ENCODE measurements around the gene C5orf58. TPM values are rescaled to one million over a fixed set of nuclear protein-coding genes. Genes with fewer than 3 reads are reported as not detected.

Gene C5orf58, protein sequence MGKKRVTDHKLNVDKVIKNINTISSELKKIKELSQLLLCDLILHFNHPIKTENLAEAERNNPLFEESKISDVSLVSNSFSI
- not detected in 2 replicates for total RNA-seq

DNA sequence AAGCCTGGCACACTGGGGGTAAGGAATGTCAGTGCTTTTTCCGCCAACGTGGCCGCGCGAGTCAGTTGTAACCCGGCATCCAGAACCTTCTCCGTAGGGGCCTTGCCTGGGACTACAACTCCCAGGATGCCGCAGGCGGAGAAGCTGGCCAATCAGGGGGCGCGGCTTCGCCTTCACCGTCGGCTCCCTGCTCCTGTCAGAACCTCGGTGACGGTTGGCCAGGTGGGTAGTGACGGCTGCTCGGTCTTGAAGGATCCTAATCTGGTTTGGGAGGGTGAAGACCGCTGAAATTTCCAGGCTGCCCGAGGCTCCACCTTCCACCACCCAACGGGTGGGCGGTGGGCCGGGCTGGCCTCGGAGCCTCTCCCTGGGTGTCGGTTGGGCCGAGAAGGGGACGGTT is at the start of gene C5orf58:
TSS of gene C5orf58 (plus strand) at position 200 of the 400 bp plus-strand sequence. CDS start 1,992 bp downstream, outside the sequence.

Other genes with a start within 250 kb of the C5orf58 start
- not detected in 2 replicates for gene FOXI1, start 127.1 kb upstream of the C5orf58 start, total RNA-seq
- not detected in 2 replicates for gene LCP2, start 64.8 kb downstream of the C5orf58 start, total RNA-seq
- under 0.01 TPM in 2 replicates for gene KCNMB1, start 156.4 kb downstream of the C5orf58 start, total RNA-seq